Esophagus squamous epithelium (tissue), 4 donors: ENCODE results near the gene PGAP3.

Source experiments
- POLR2A ChIP-seq, 4 donors: fragments of 450-650 bp; IDR thresholded peaks; one replicate each; pipeline ENCODE4 v1.6.1; 2017; ENCODE audit warnings: antibody characterized with exemption in 4 of 4, mild to moderate bottlenecking in 4 of 4, moderate library complexity in 3 of 4
- TF ChIP-seq, protein P1 (sequence below), 6 experiments: fragments of 450-650 bp in 4 of 6; fragments of 200-600 bp in 2 of 6; sonication (generic) in 2 of 6; IDR thresholded peaks; one replicate each; pipeline ENCODE4 v1.5.1; 2016 to 2019; ENCODE audit warnings: antibody characterized with exemption in 6 of 6, mild to moderate bottlenecking in 4 of 6, moderate library complexity in 4 of 6

DNA sequence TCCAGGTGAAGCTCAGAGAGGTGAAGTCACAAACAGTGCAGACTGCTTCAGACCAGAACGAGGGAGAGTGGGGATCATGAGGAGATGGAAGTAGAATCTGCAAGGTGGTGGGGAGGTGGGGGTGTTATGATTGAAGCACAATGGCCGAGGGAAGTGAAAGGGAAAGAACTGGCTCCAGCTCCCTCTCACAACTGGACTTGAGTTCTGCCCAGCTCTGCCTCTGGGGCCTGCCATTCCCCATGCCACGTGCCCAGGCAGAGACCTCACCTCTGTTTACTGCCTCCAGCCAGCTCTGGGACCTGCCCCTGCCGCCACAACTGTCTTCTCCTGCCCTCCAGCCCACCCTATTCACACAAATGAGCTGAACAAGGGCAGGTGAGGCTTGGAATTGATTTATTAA, 17.1 kb downstream of the PGAP3 start:
- TF ChIP-seq, protein P1, sequence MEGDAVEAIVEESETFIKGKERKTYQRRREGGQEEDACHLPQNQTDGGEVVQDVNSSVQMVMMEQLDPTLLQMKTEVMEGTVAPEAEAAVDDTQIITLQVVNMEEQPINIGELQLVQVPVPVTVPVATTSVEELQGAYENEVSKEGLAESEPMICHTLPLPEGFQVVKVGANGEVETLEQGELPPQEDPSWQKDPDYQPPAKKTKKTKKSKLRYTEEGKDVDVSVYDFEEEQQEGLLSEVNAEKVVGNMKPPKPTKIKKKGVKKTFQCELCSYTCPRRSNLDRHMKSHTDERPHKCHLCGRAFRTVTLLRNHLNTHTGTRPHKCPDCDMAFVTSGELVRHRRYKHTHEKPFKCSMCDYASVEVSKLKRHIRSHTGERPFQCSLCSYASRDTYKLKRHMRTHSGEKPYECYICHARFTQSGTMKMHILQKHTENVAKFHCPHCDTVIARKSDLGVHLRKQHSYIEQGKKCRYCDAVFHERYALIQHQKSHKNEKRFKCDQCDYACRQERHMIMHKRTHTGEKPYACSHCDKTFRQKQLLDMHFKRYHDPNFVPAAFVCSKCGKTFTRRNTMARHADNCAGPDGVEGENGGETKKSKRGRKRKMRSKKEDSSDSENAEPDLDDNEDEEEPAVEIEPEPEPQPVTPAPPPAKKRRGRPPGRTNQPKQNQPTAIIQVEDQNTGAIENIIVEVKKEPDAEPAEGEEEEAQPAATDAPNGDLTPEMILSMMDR (IDR thresholded peaks at IDR 0.05): no peak
- TF ChIP-seq POLR2A (IDR thresholded peaks at IDR 0.05): no peak
